ENCODE measurements around the gene F8A1. TPM values are rescaled to one million over a fixed set of nuclear protein-coding genes. Genes with fewer than 3 reads are reported as not detected.
"Not testable (repeated sequence)": the region's sequence is repeated elsewhere in the genome, so short reads cannot be mapped to it uniquely, and the experiment has no call there.

F8A1 gene
- total RNA-seq, 2 experiments from 2014 or later, result 6.4 to 6.5 TPM

- H3K27me3 ChIP-seq (ENCODE audit: control insufficient read depth in 1 of 2, insufficient read depth in 2 of 2, low read length in 2 of 2); DNase-seq; H3K4me3 ChIP-seq (ENCODE audit: low read length); H3K4me1 ChIP-seq (ENCODE audit: insufficient read depth, low read length); H3K27me3 Mint-ChIP-seq; H3K9me3 ChIP-seq (ENCODE audit: control insufficient read depth in 1 of 2, insufficient read depth in 1 of 2, low read length in 2 of 2); H3K4me3 Mint-ChIP-seq; H3K27ac ChIP-seq (ENCODE audit: low read depth in 1 of 2, low read length in 2 of 2); POLR2A ChIA-PET; intact Hi-C loops (cut with DNase I, micrococcal nuclease); H3K27ac Mint-ChIP-seq; CTCF ChIA-PET; H3K9me3 Mint-ChIP-seq; H3K36me3 ChIP-seq (ENCODE audit: insufficient read depth, low read length); H3K36me3 Mint-ChIP-seq (ENCODE audit: low read depth): not testable (repeated sequence)
- peak; percentile 68 for ATAC-seq (ENCODE audit: poor library complexity)
- peaks cover 13% of the 10 kb centered on the region for H3K4me1 Mint-ChIP-seq (ENCODE audit: low read depth)
These were observed 650 bp downstream of the F8A1 start for GRCh38 chrX:154886789-154887221.

- no peaks in the 10 kb centered on the region for H3K36me3 ChIP-seq (ENCODE audit: insufficient read depth, low read length)
- H3K9me3 Mint-ChIP-seq, result no peaks in the 10 kb centered on the region
- CTCF ChIA-PET, result no interaction called here
- ATAC-seq (ENCODE audit: poor library complexity), result no peak
- no peaks in the 10 kb centered on the region for H3K9me3 ChIP-seq (ENCODE audit: control insufficient read depth in 1 of 2, insufficient read depth in 1 of 2, low read length in 2 of 2)
- intact Hi-C loops (cut with DNase I, micrococcal nuclease), result no loop called here
- peaks cover 13% of the 10 kb centered on the region for H3K4me1 Mint-ChIP-seq (ENCODE audit: low read depth)
- POLR2A ChIA-PET, result no interaction called here
- no peak overlapping the region for H3K4me3 ChIP-seq (ENCODE audit: low read length)
- H3K27me3 ChIP-seq (ENCODE audit: control insufficient read depth in 1 of 2, insufficient read depth in 2 of 2, low read length in 2 of 2), result no peaks in the 10 kb centered on the region
- no peak overlapping the region for H3K27ac Mint-ChIP-seq
- no peaks in the 10 kb centered on the region for H3K36me3 Mint-ChIP-seq (ENCODE audit: low read depth)
- H3K27me3 Mint-ChIP-seq, result no peaks in the 10 kb centered on the region
- no peak overlapping the region for H3K4me3 Mint-ChIP-seq
- DNase-seq, result no peak
- no peak for TF ChIP-seq CTCF (IDR thresholded peaks at IDR 0.05)
- H3K27ac ChIP-seq (ENCODE audit: low read depth in 1 of 2, low read length in 2 of 2), result no peak overlapping the region
- peaks cover 2% of the 10 kb centered on the region for H3K4me1 ChIP-seq (ENCODE audit: insufficient read depth, low read length)
These were observed 5.0 kb downstream of the F8A1 start for GRCh38 chrX:154890990-154891639.

GRCh38 chrX:154892296-154892695 is 6.1 kb downstream of the F8A1 start:
- ATAC-seq (ENCODE audit: poor library complexity) (no peak), DNase-seq (no peak)
- H3K27ac Mint-ChIP-seq, result no peak overlapping the region
- TF ChIP-seq CTCF (IDR thresholded peaks at IDR 0.05), result no peak
- peaks cover 13% of the 10 kb centered on the region for H3K4me1 Mint-ChIP-seq (ENCODE audit: low read depth)
- Histone ChIP-seq H3K4me3 (ENCODE audit: low read length) (no peak overlapping the region), H3K4me1 (ENCODE audit: insufficient read depth, low read length) (peaks cover 2% of the 10 kb centered on the region), H3K36me3 (ENCODE audit: insufficient read depth, low read length) (no peaks in the 10 kb centered on the region), H3K9me3 (ENCODE audit: control insufficient read depth in 1 of 2, insufficient read depth in 1 of 2, low read length in 2 of 2) (no peaks in the 10 kb centered on the region), H3K27ac (ENCODE audit: low read depth in 1 of 2, low read length in 2 of 2) (no peak overlapping the region), H3K27me3 (ENCODE audit: control insufficient read depth in 1 of 2, insufficient read depth in 2 of 2, low read length in 2 of 2) (no peaks in the 10 kb centered on the region)
- H3K36me3 Mint-ChIP-seq (ENCODE audit: low read depth), result no peaks in the 10 kb centered on the region
- intact Hi-C loops (cut with DNase I, micrococcal nuclease), result no loop called here
- H3K4me3 Mint-ChIP-seq, result no peak overlapping the region
- ChIA-PET CTCF (no interaction called here), POLR2A (no interaction called here)
- H3K27me3 Mint-ChIP-seq, result no peaks in the 10 kb centered on the region
- H3K9me3 Mint-ChIP-seq, result no peaks in the 10 kb centered on the region

GRCh38 chrX:154900323-154900722 is 14.2 kb downstream of the F8A1 start:
- TF ChIP-seq CTCF (IDR thresholded peaks at IDR 0.05), result no peak
- Mint-ChIP-seq H3K4me3 (no peak overlapping the region), H3K4me1 (ENCODE audit: low read depth) (no peaks in the 10 kb centered on the region), H3K27me3 (peaks cover 9% of the 10 kb centered on the region), H3K36me3 (ENCODE audit: low read depth) (no peaks in the 10 kb centered on the region), H3K9me3 (no peaks in the 10 kb centered on the region), H3K27ac (no peak overlapping the region)
- no peak overlapping the region for H3K27ac ChIP-seq (ENCODE audit: low read depth in 1 of 2, low read length in 2 of 2)
- intact Hi-C loops (cut with DNase I, micrococcal nuclease), result no loop called here
- ATAC-seq (ENCODE audit: poor library complexity) (no peak), DNase-seq (no peak)
- no peaks in the 10 kb centered on the region for H3K27me3 ChIP-seq (ENCODE audit: control insufficient read depth in 1 of 2, insufficient read depth in 2 of 2, low read length in 2 of 2)
- H3K9me3 ChIP-seq (ENCODE audit: control insufficient read depth in 1 of 2, insufficient read depth in 1 of 2, low read length in 2 of 2), result no peaks in the 10 kb centered on the region
- H3K4me1 ChIP-seq (ENCODE audit: insufficient read depth, low read length), result no peaks in the 10 kb centered on the region
- POLR2A ChIA-PET, result no interaction called here
- H3K36me3 ChIP-seq (ENCODE audit: insufficient read depth, low read length), result no peaks in the 10 kb centered on the region
- CTCF ChIA-PET, result no interaction called here
- no peak overlapping the region for H3K4me3 ChIP-seq (ENCODE audit: low read length)

Data from CD4-positive, alpha-beta T cell (primary cell).